ENCODE results near the gene PREP. TPM values are rescaled to one million over a fixed set of nuclear protein-coding genes. Genes with fewer than 3 reads are reported as not detected.
"Not testable (repeated sequence)": the region's sequence is repeated elsewhere in the genome, so short reads cannot be mapped to it uniquely, and the experiment has no call there.

PREP gene
- total and polyA plus RNA-seq, 2 of the 8 experiments (the other 6 are each of a cell fraction or from before 2014, with no cell fraction given): 26.8 to 70.0 TPM

GRCh38 chr6:105416971-105417370 is 14.1 kb upstream of the PREP start:
- peaks cover 9 to 12% of the 10 kb centered on the region in 2 experiments for H3K9me3 ChIP-seq (ENCODE audit: insufficient read depth in 2 of 2, low read depth in 1 of 2, low read length in 1 of 2)
- CTCF ChIA-PET (ENCODE audit: partially characterized antibody); H2BK12ac ChIP-seq (ENCODE audit: low read depth, low read length); POLR2A ChIA-PET (ENCODE audit: partially characterized antibody); H4K91ac ChIP-seq (replicated peaks; ENCODE audit: insufficient read length, low read length); H3K9ac ChIP-seq (replicated peaks in 1 of 4; ENCODE audit: extremely low read depth in 1 of 4, low read depth in 3 of 4, low read length in 3 of 4); H2AFZ ChIP-seq (ENCODE audit: low read length); H2BK120ac ChIP-seq (replicated peaks; ENCODE audit: low read depth, low read length); H3K23me2 ChIP-seq (ENCODE audit: low read depth, low read length); H2BK5ac ChIP-seq (ENCODE audit: low read depth, low read length); H3K4ac ChIP-seq (replicated peaks; ENCODE audit: insufficient read length, low read depth, low read length); H3K4me3 ChIP-seq (ENCODE audit: extremely low read depth in 1 of 4, insufficient read depth in 2 of 4, low read depth in 3 of 4, low read length in 4 of 4); H3K27ac ChIP-seq (ENCODE audit: low read depth, low read length); H4K8ac ChIP-seq (ENCODE audit: extremely low read depth, insufficient read depth, low read length); H3K4me2 ChIP-seq (ENCODE audit: insufficient read depth in 1 of 2, low read depth in 2 of 2, low read length in 2 of 2); H3K23ac ChIP-seq (ENCODE audit: insufficient read length); FAIRE-seq; H3K79me1 ChIP-seq (ENCODE audit: low read depth, low read length); H3K18ac ChIP-seq (ENCODE audit: extremely low read depth, low read length); H3K56ac ChIP-seq (replicated peaks; ENCODE audit: insufficient read length, low read depth, low read length); H4K20me1 ChIP-seq (replicated peaks in 1 of 2; ENCODE audit: control insufficient read depth in 1 of 2, insufficient read depth in 2 of 2, low read length in 2 of 2); H3K27me3 ChIP-seq (replicated peaks in 1 of 4; ENCODE audit: control insufficient read depth in 3 of 4, extremely low read depth in 1 of 4, insufficient read depth in 3 of 4, low read length in 3 of 4); DNase-seq (ENCODE audit: low read depth in 1 of 2, low spot score in 2 of 2); H2BK20ac ChIP-seq (ENCODE audit: low read length); H3K4me1 ChIP-seq (replicated peaks in 1 of 4; ENCODE audit: control insufficient read depth in 3 of 4, insufficient read depth in 4 of 4, low read length in 3 of 4); H2AK5ac ChIP-seq (ENCODE audit: low read depth, low read length); H3K79me2 ChIP-seq (ENCODE audit: control insufficient read depth in 1 of 2, insufficient read depth in 2 of 2, low read length in 2 of 2); H3K14ac ChIP-seq (ENCODE audit: insufficient read length); H4K5ac ChIP-seq (ENCODE audit: insufficient read length, low read depth, low read length); H3K36me3 ChIP-seq (ENCODE audit: control insufficient read depth in 2 of 4, insufficient read depth in 4 of 4, low read length in 3 of 4); H2BK15ac ChIP-seq (ENCODE audit: low read length): not testable (repeated sequence)
- 98% methylated on average over 2 of the region's 2 CpGs; no CpG with 5 or more reads in 1 of the 2 experiments for WGBS, 2 experiments (ENCODE audit: extremely low coverage in 1 of 2, insufficient coverage in 1 of 2, insufficient read length in 1 of 2, insufficient replicate concordance in 2 of 2, low coverage in 1 of 2, low lambda C conversion rate in 2 of 2, missing lambda C conversion rate in 1 of 2)

All from H1 (cell line).